ENCODE data around the gene PDE6B. TPM values are rescaled to one million over a fixed set of nuclear protein-coding genes. Genes with fewer than 3 reads are reported as not detected.

PDE6B gene
- total RNA-seq, 1 experiment from 2014 or later, result 10.8 TPM

DNA sequence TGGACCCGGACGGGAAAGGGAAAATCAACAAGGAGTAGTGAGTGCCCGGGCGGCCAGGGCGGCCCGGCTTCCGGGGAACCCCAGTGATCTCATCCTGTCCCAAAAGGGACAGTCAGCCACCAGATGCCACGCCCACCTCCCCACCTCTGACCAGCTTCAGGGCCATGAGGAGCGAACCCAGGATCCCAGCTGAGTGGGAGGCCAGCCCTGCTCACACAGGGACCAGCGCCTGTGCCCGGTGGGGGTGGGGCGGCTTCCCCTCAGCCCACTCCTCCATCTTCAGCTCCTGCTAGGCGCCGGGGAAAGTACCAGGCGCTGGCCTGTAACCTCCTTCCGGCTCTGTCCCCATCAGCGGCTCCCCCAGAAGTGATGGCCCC, 55.2 kb downstream of the PDE6B start:
- Histone ChIP-seq H4K20me1 (ENCODE audit: control insufficient read depth, insufficient read depth, insufficient read length) (no peaks in the 10 kb centered on the region), H2BK12ac (ENCODE audit: insufficient read length, low read depth, low read length) (no peak overlapping the region), H4K91ac (ENCODE audit: insufficient read length, low read depth, low read length) (no peak overlapping the region), H3K27me3 (ENCODE audit: insufficient read depth, low read length) (no peaks in the 10 kb centered on the region), H3K27ac (ENCODE audit: insufficient read length, low read depth, low read length) (no peak overlapping the region), H2AK5ac (ENCODE audit: insufficient read length, low read length) (no peak overlapping the region), H3K9me3 (ENCODE audit: control insufficient read depth, low read depth, low read length) (no peaks in the 10 kb centered on the region), H3K9ac (ENCODE audit: extremely low read depth, insufficient read length, low read length) (no peak overlapping the region), H3K23me2 (ENCODE audit: insufficient read length, low read depth, low read length, poor library complexity, severe bottlenecking) (peaks cover 5% of the 10 kb centered on the region), H3K4me2 (ENCODE audit: insufficient read depth, insufficient read length, low read length) (peak overlapping the region; percentile 53), H4K5ac (ENCODE audit: insufficient read length, low read depth, low read length) (no peak overlapping the region), H3K23ac (ENCODE audit: insufficient read length, low read depth, low read length) (no peak overlapping the region), H3K14ac (ENCODE audit: insufficient read depth, low read length) (no peak overlapping the region), H3K79me2 (ENCODE audit: insufficient read depth, low read length) (no peaks in the 10 kb centered on the region), H3K79me1 (ENCODE audit: insufficient read depth, low read depth, low read length, poor library complexity, severe bottlenecking) (no peaks in the 10 kb centered on the region), H4K8ac (replicated peaks; ENCODE audit: insufficient read length, low read depth, low read length) (no peak overlapping the region), H3K56ac (ENCODE audit: insufficient read length, low read depth, low read length) (no peak overlapping the region), H2BK15ac (ENCODE audit: low read depth, low read length) (no peak overlapping the region), H2AFZ (ENCODE audit: low read length) (no peak overlapping the region), H2BK20ac (ENCODE audit: low read depth, low read length, poor library complexity, severe bottlenecking) (no peak overlapping the region), H2BK5ac (ENCODE audit: insufficient read length, low read length) (no peak overlapping the region), H3K18ac (ENCODE audit: insufficient read length, low read depth, low read length) (no peak overlapping the region), H2BK120ac (ENCODE audit: low read depth, low read length, poor library complexity, severe bottlenecking) (no peak overlapping the region), H3K4ac (ENCODE audit: low read depth, low read length) (no peak overlapping the region), H3T11ph (ENCODE audit: low read length) (no peak overlapping the region), H3K4me1 (ENCODE audit: insufficient read depth, low read length) (no peaks in the 10 kb centered on the region)
- no peak overlapping the region for H3K27ac Mint-ChIP-seq
- WGBS (ENCODE audit: extremely low coverage, insufficient read length, low lambda C conversion rate), result no CpG with 5 or more reads among the region's 17 CpGs
- peaks cover 13% of the 10 kb centered on the region for H3K27me3 Mint-ChIP-seq (ENCODE audit: low read depth)
- H3K4me3 Mint-ChIP-seq, result peak overlapping the region; percentile 54 to 75
- peaks cover 2 to 20% of the 10 kb centered on the region in 2 experiments for H3K4me1 Mint-ChIP-seq
- TF ChIP-seq, protein P1, sequence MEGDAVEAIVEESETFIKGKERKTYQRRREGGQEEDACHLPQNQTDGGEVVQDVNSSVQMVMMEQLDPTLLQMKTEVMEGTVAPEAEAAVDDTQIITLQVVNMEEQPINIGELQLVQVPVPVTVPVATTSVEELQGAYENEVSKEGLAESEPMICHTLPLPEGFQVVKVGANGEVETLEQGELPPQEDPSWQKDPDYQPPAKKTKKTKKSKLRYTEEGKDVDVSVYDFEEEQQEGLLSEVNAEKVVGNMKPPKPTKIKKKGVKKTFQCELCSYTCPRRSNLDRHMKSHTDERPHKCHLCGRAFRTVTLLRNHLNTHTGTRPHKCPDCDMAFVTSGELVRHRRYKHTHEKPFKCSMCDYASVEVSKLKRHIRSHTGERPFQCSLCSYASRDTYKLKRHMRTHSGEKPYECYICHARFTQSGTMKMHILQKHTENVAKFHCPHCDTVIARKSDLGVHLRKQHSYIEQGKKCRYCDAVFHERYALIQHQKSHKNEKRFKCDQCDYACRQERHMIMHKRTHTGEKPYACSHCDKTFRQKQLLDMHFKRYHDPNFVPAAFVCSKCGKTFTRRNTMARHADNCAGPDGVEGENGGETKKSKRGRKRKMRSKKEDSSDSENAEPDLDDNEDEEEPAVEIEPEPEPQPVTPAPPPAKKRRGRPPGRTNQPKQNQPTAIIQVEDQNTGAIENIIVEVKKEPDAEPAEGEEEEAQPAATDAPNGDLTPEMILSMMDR (conservative IDR thresholded peaks at IDR 0.05), result no peak
- H3K36me3 Mint-ChIP-seq (ENCODE audit: insufficient read depth in 1 of 3, low read depth in 3 of 3), result no peaks in the 10 kb centered on the region; a peak in 3 of 7 replicates
- peak; percentile 53 for DNase-seq
- no peaks in the 10 kb centered on the region; a peak in 1 of 5 replicates for H3K9me3 Mint-ChIP-seq

Measured in H9 (cell line).